GM21717 (cell line): ENCODE results near the gene TRIM7.
"Not testable (repeated sequence)": the region's sequence is repeated elsewhere in the genome, so short reads cannot be mapped to it uniquely, and the experiment has no call there.

Source experiments
- ATAC-seq: cut with Tn5 transposase; IDR thresholded peaks from one replicate; pipeline ENCODE4 v1.9.1; 2021; ENCODE audit warnings: mild to moderate bottlenecking, moderate library complexity; ENCODE audit not compliant: unreplicated experiment

Gene TRIM7

DNA sequence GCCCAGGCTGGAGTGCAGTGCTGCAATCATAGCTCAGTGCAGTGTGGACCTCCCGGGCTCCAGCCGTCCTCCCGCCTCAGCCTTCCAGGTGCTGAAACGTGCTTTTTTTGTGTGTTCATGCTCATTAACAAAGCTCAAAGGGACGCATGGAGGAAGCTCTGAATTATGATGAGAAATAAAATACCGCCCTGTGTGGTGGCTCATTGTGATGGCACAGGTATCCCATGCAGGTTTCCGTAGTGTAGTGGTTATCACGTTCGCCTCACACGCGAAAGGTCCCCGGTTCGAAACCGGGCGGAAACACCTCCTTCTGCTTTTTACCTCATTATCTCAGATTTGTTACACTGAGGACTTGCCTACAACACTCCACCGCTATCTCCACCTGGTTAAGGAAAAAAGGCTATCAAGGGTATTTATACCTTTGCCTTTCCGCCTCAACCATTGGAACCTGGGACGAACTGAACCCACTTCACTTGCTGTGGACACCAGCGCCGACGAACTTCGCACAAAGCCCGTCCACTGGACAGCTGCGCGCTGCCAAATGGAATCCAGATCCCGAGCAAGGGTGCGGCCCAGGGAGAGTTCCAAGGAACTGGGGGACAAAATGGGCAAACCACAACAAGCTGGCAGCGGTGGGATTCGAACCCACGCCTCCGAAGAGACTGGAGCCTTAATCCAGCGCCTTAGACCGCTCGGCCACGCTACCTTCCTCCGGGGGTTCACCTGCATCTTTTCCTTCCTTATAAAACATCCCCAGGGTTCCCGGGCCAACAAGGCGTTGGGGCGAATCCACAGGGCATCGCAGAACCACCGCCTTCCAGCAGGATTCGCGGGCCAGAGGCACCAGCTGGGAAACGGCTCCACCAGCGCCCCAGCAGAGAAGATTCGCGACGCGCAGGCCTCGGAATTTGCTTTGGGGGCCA lies 31.3 kb downstream of the TRIM7 start:
- ATAC-seq = peak; percentile 44

- ATAC-seq = peak; percentile 30
Observed at GRCh38 chr5:181173027-181173419, 32.0 kb downstream of the TRIM7 start.

DNA sequence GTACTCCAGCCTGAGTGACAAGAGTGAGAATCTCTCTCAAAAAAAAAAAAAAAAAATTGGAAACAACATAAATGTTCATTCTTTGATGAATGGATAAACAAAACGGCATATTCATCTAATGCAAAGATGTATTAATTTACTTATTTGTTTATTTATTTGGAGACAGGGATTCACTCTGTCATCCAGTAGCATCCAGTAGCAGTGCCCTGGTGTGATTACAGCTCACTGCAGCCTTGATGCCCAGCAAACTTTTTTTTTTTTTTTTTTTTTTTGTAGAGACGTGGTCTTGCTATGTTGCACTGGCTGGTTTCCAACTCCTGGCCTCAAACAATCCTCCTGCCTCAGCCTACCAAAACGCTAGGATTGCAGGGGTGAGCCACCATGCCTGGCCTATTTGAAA lies 33.2 kb downstream of the TRIM7 start:
- ATAC-seq = no peak

GRCh38 chr5:181170996-181171395 lies 34.0 kb downstream of the TRIM7 start:
- ATAC-seq = no peak

- no peak for ATAC-seq
Observed at GRCh38 chr5:181170237-181170825, 34.7 kb downstream of the TRIM7 start.

GRCh38 chr5:181169459-181170236 lies 35.3 kb downstream of the TRIM7 start:
- not testable (repeated sequence) for ATAC-seq

- ATAC-seq = no peak
Observed at GRCh38 chr5:181168595-181169118, 36.3 kb downstream of the TRIM7 start.

- ATAC-seq = no peak
Observed at GRCh38 chr5:181167814-181168488, 37.0 kb downstream of the TRIM7 start.

DNA sequence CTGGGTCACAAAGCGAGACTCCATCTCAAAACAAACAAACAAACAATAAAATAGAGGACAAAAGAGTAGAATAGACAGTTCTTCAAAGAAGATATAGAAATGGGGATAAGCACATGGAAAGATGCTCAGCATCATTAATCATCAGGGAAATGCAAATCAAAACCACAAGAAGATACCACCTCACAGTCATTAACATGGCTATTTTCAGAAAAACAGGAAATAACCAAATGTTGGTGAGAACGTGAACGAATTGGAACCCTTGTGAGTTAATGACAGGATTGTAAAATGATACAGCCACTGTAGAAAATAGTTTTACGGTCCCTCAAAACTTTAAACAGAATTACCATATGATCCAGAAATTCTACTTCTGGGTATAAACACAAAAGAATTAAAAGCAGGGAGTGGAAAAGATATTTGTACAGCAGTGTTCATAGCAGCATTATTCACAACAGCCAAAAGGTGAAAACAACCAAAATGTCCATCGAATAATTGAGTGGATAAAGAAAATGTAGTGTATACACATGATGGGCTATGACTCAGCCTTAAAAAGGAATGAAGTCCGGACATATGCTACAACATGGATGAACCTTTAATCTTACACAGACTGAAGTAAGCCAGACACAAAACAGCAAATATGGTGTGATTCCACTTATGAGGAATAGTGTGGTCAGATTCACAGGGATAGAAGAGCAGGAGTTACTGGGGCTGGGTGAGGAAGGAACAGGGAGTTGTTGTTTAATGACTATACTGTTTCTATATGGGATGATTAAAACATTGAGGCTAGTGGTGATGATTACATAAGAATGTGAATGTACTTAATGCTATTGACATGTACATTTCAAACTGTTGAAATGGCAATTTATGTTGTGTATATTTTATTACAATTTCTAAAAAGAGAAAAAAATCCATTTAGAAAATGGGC lies 37.9 kb downstream of the TRIM7 start:
- no peak for ATAC-seq

DNA sequence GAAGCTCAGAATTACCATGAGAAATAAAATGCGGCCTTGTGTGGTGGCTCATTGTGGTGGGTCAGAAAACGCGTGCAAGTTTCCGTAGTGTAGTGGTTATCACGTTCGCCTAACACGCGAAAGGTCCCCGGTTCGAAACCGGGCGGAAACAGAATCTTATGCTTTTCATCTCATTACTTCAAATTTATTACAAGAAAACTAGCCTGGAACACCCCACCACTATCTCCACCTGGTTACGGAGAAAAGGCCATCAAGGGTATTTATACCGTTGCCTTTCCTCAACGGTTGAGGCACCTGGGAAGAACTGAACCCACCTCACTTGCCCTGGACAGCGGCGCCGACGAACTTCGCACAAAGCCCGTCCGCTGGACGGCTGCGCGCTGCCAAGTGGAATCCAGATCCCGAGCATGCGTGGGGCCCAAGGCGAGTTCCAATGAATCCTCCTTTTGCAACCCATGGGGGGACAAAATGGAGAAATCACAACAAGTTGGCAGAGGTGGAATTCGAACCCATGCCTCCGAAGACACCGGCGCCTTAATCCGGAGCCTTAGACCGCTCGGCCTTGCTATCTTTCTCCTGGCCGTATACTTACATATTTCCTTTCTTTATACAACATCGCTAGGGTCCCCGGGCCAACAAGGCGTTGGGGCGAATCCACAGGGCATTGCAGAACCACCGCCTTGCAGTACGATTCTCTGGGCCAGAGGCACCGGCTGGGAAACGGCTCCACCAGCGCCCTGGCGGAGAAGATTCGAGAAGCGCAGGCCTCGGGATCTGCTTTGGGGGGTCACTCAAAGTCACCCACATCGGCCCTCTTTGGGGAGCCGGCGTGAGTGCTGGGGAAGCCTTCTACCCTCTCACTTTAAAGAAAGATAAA lies 40.7 kb downstream of the TRIM7 start:
- ATAC-seq = no peak

- ATAC-seq = no peak
Observed at GRCh38 chr5:181163487-181164075, 41.4 kb downstream of the TRIM7 start.

DNA sequence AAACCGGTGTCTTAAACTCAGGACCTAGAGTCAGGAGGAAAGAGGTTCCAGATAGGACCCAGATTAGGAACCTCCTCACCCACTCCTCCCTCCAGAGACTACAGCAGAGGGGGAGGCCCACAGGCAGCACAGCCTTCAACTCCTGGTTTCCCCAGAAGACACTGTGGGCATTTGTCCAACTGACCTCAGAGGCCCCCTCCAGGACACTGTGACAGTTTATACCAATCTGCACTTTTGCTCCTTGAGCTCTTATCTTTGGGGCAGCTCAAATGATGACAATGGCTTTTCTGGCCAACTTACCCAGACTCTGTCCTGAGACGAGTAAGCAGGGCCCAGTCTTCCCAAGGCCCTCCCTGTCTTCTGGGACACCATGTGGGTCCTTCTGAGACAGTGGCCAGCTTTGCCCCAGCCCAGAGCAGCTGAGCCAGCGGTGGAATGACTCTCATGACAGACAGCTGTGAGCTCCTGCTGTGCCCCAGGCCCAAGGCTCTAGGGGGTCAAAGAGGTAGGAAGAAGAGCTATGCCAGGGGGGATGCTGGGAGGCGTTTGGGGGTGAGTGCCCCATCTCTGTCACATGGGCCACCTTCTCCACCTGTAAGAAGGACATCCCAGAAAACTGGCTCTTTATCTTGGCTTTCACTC lies 43.3 kb downstream of the TRIM7 start:
- ATAC-seq = no peak

GRCh38 chr5:181160755-181161533 lies 44.1 kb downstream of the TRIM7 start:
- not testable (repeated sequence) for ATAC-seq

GRCh38 chr5:181160152-181160754 lies 44.7 kb downstream of the TRIM7 start:
- peak; percentile 63 for ATAC-seq

DNA sequence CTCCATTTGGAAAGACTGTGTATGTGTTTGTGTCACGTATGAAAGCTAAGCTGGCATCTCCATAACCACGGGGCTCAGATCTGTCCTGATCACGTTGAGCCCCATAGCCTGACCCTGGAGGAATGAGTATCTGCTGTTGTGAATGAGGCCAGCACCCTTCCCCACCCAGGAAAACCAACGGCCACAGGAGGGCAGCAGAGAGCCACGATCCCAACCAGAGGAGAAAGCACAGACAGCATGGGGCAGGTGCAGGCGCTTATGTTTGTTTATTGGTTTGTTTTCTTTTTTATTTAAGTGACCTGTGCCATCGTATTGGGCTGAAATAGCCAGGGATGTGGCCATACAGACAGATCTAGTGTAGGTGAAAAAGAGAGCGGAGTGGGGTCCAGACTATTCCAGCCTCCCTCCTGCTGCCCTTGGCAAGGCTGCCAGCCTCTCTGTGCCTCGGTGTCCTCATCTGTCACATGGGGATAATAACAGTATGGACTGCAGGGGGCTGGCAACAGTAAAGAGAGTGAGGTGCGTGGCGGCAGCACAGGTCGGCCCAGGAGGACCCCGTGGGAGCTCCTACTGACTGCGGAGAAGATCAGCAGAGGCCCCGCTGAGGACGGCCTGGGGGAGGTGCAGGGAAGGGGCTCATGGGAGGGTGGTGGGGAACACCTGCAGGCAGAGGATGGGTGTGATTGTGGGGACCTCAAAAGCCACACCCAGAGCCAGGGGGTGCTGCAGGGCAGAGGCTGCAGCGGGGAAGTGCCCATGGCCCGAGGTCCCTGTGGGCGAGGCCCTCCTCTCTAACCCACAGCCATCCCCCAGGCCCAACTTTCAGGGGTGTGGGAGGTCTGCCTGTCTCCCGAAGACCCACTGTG lies 45.5 kb downstream of the TRIM7 start:
- ATAC-seq = peak; percentile 64

DNA sequence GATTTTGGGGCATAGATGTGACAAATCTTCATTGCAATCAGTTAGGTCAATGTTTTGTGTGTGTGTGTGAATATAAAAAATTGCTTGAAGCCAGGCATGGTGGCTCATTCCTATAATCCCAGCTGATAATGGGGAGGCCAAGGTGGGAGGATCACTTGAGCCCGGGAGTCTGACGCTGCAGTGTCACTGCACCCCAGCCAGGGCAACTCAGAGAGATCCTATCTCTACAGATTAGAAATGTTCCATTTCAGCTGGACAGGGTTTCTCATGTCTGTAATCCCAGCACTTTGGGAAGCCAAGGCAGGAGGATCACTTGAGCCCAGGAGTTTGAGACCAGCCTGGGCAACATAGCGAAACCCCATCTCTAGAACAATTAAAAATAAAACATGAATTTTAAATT lies 46.1 kb downstream of the TRIM7 start:
- ATAC-seq = no peak
